ENCODE measurements around the gene SMPDL3B.

Gene SMPDL3B

GRCh38 chr1:27906759-27907158 lies 28.0 kb upstream of the SMPDL3B start:
- H3K4me3 ChIP-seq (ENCODE audit: insufficient read depth, low read depth, low read length) = no peak overlapping the region
- no peaks in the 10 kb centered on the region for H3K27me3 ChIP-seq (ENCODE audit: control insufficient read depth, insufficient read depth, low read length, poor library complexity, severe bottlenecking)
- no peaks in the 10 kb centered on the region for H3K9me3 ChIP-seq (ENCODE audit: control insufficient read depth, low read length)
- no peaks in the 10 kb centered on the region for H3K4me1 ChIP-seq (ENCODE audit: control insufficient read depth, insufficient read depth, low read length)
- 95 to 100% methylated on average over 2 of the region's 2 CpGs for WGBS, 2 experiments
- H3K36me3 ChIP-seq (ENCODE audit: control insufficient read depth, insufficient read depth, low read length) = peaks cover 62% of the 10 kb centered on the region
- no peak overlapping the region for H3K27ac ChIP-seq (ENCODE audit: insufficient read depth, low read depth, low read length, poor library complexity, severe bottlenecking)

GRCh38 chr1:27912429-27912828 lies 22.4 kb upstream of the SMPDL3B start:
- Histone ChIP-seq H3K36me3 (ENCODE audit: control insufficient read depth, insufficient read depth, low read length) (peaks cover 31% of the 10 kb centered on the region), H3K4me3 (ENCODE audit: insufficient read depth, low read depth, low read length) (no peak overlapping the region), H3K27ac (ENCODE audit: insufficient read depth, low read depth, low read length, poor library complexity, severe bottlenecking) (no peak overlapping the region), H3K4me1 (ENCODE audit: control insufficient read depth, insufficient read depth, low read length) (no peaks in the 10 kb centered on the region), H3K27me3 (ENCODE audit: control insufficient read depth, insufficient read depth, low read length, poor library complexity, severe bottlenecking) (peaks cover 16% of the 10 kb centered on the region), H3K9me3 (ENCODE audit: control insufficient read depth, low read length) (no peaks in the 10 kb centered on the region)
- 94 to 98% methylated on average over 1 of the region's 1 CpG for WGBS, 2 experiments

GRCh38 chr1:27915082-27915575 lies 19.7 kb upstream of the SMPDL3B start:
- H3K27me3 ChIP-seq (ENCODE audit: control insufficient read depth, insufficient read depth, low read length, poor library complexity, severe bottlenecking) = peaks cover 22% of the 10 kb centered on the region
- no peak overlapping the region for H3K4me3 ChIP-seq (ENCODE audit: insufficient read depth, low read depth, low read length)
- H3K9me3 ChIP-seq (ENCODE audit: control insufficient read depth, low read length) = no peaks in the 10 kb centered on the region
- WGBS, 2 experiments = 81 to 82% methylated on average over 7 of the region's 7 CpGs
- H3K27ac ChIP-seq (ENCODE audit: insufficient read depth, low read depth, low read length, poor library complexity, severe bottlenecking) = peak overlapping the region; percentile 30
- no peaks in the 10 kb centered on the region for H3K4me1 ChIP-seq (ENCODE audit: control insufficient read depth, insufficient read depth, low read length)
- H3K36me3 ChIP-seq (ENCODE audit: control insufficient read depth, insufficient read depth, low read length) = peaks cover 13% of the 10 kb centered on the region

GRCh38 chr1:27922272-27922671 lies 12.5 kb upstream of the SMPDL3B start:
- H3K4me3 ChIP-seq (ENCODE audit: insufficient read depth, low read depth, low read length) = no peak overlapping the region
- no peaks in the 10 kb centered on the region for H3K9me3 ChIP-seq (ENCODE audit: control insufficient read depth, low read length)
- no peaks in the 10 kb centered on the region for H3K4me1 ChIP-seq (ENCODE audit: control insufficient read depth, insufficient read depth, low read length)
- 82 to 100% methylated on average over 1 to 3 of the region's 3 CpGs for WGBS, 2 experiments
- H3K36me3 ChIP-seq (ENCODE audit: control insufficient read depth, insufficient read depth, low read length) = no peaks in the 10 kb centered on the region
- peaks cover 8% of the 10 kb centered on the region for H3K27me3 ChIP-seq (ENCODE audit: control insufficient read depth, insufficient read depth, low read length, poor library complexity, severe bottlenecking)
- H3K27ac ChIP-seq (ENCODE audit: insufficient read depth, low read depth, low read length, poor library complexity, severe bottlenecking) = no peak overlapping the region

GRCh38 chr1:27928216-27928954 lies 6.4 kb upstream of the SMPDL3B start:
- no peaks in the 10 kb centered on the region for H3K4me1 ChIP-seq (ENCODE audit: control insufficient read depth, insufficient read depth, low read length)
- H3K27me3 ChIP-seq (ENCODE audit: control insufficient read depth, insufficient read depth, low read length, poor library complexity, severe bottlenecking) = no peaks in the 10 kb centered on the region
- no peaks in the 10 kb centered on the region for H3K9me3 ChIP-seq (ENCODE audit: control insufficient read depth, low read length)
- no peak overlapping the region for H3K27ac ChIP-seq (ENCODE audit: insufficient read depth, low read depth, low read length, poor library complexity, severe bottlenecking)
- H3K36me3 ChIP-seq (ENCODE audit: control insufficient read depth, insufficient read depth, low read length) = no peaks in the 10 kb centered on the region
- 87 to 88% methylated on average over 3 of the region's 5 CpGs for WGBS, 2 experiments
- no peak overlapping the region for H3K4me3 ChIP-seq (ENCODE audit: insufficient read depth, low read depth, low read length)

GRCh38 chr1:27931184-27931583 lies 3.6 kb upstream of the SMPDL3B start:
- no peaks in the 10 kb centered on the region for H3K4me1 ChIP-seq (ENCODE audit: control insufficient read depth, insufficient read depth, low read length)
- H3K4me3 ChIP-seq (ENCODE audit: insufficient read depth, low read depth, low read length) = no peak overlapping the region
- H3K9me3 ChIP-seq (ENCODE audit: control insufficient read depth, low read length) = no peaks in the 10 kb centered on the region
- peaks cover 11% of the 10 kb centered on the region for H3K27me3 ChIP-seq (ENCODE audit: control insufficient read depth, insufficient read depth, low read length, poor library complexity, severe bottlenecking)
- H3K27ac ChIP-seq (ENCODE audit: insufficient read depth, low read depth, low read length, poor library complexity, severe bottlenecking) = no peak overlapping the region
- no peaks in the 10 kb centered on the region for H3K36me3 ChIP-seq (ENCODE audit: control insufficient read depth, insufficient read depth, low read length)
- 91 to 96% methylated on average over 6 of the region's 6 CpGs for WGBS, 2 experiments

GRCh38 chr1:27931759-27932158 lies 3.0 kb upstream of the SMPDL3B start:
- Histone ChIP-seq H3K4me3 (ENCODE audit: insufficient read depth, low read depth, low read length) (no peak overlapping the region), H3K9me3 (ENCODE audit: control insufficient read depth, low read length) (no peaks in the 10 kb centered on the region), H3K27ac (ENCODE audit: insufficient read depth, low read depth, low read length, poor library complexity, severe bottlenecking) (no peak overlapping the region), H3K4me1 (ENCODE audit: control insufficient read depth, insufficient read depth, low read length) (no peaks in the 10 kb centered on the region), H3K36me3 (ENCODE audit: control insufficient read depth, insufficient read depth, low read length) (no peaks in the 10 kb centered on the region), H3K27me3 (ENCODE audit: control insufficient read depth, insufficient read depth, low read length, poor library complexity, severe bottlenecking) (peaks cover 11% of the 10 kb centered on the region)
- WGBS, 2 experiments = 91 to 95% methylated on average over 4 of the region's 4 CpGs

GRCh38 chr1:27935721-27936120 lies 921 bp downstream of the SMPDL3B start:
- no peak overlapping the region for H3K27ac ChIP-seq (ENCODE audit: insufficient read depth, low read depth, low read length, poor library complexity, severe bottlenecking)

GRCh38 chr1:27936370-27936769 lies 1.6 kb downstream of the SMPDL3B start:
- Histone ChIP-seq H3K4me3 (ENCODE audit: insufficient read depth, low read depth, low read length) (no peak overlapping the region), H3K4me1 (ENCODE audit: control insufficient read depth, insufficient read depth, low read length) (peaks cover 7% of the 10 kb centered on the region), H3K9me3 (ENCODE audit: control insufficient read depth, low read length) (no peaks in the 10 kb centered on the region), H3K27me3 (ENCODE audit: control insufficient read depth, insufficient read depth, low read length, poor library complexity, severe bottlenecking) (peaks cover 11% of the 10 kb centered on the region), H3K36me3 (ENCODE audit: control insufficient read depth, insufficient read depth, low read length) (no peaks in the 10 kb centered on the region), H3K27ac (ENCODE audit: insufficient read depth, low read depth, low read length, poor library complexity, severe bottlenecking) (no peak overlapping the region)
- 88 to 89% methylated on average over 4 to 5 of the region's 5 CpGs for WGBS, 2 experiments

More at GRCh38 chr1:27935721-27936120, 921 bp downstream of the SMPDL3B start:
- 80 to 82% methylated on average over 8 of the region's 8 CpGs for WGBS, 2 experiments
- Histone ChIP-seq H3K36me3 (ENCODE audit: control insufficient read depth, insufficient read depth, low read length) (no peaks in the 10 kb centered on the region), H3K9me3 (ENCODE audit: control insufficient read depth, low read length) (no peaks in the 10 kb centered on the region), H3K4me3 (ENCODE audit: insufficient read depth, low read depth, low read length) (no peak overlapping the region), H3K27me3 (ENCODE audit: control insufficient read depth, insufficient read depth, low read length, poor library complexity, severe bottlenecking) (peaks cover 11% of the 10 kb centered on the region), H3K4me1 (ENCODE audit: control insufficient read depth, insufficient read depth, low read length) (peaks cover 7% of the 10 kb centered on the region)

- Histone ChIP-seq H3K27me3 (ENCODE audit: control insufficient read depth, insufficient read depth, low read length, poor library complexity, severe bottlenecking) (peaks cover 11% of the 10 kb centered on the region), H3K9me3 (ENCODE audit: control insufficient read depth, low read length) (no peaks in the 10 kb centered on the region)
- 16 to 17% methylated on average over 1 of the region's 1 CpG for WGBS, 2 experiments
Observed at GRCh38 chr1:27937524-27937836, 2.7 kb downstream of the SMPDL3B start.

More at GRCh38 chr1:27937524-27937836, 2.7 kb downstream of the SMPDL3B start:
- H3K36me3 ChIP-seq (ENCODE audit: control insufficient read depth, insufficient read depth, low read length) = no peaks in the 10 kb centered on the region
- no peak overlapping the region for H3K4me3 ChIP-seq (ENCODE audit: insufficient read depth, low read depth, low read length)
- H3K27ac ChIP-seq (ENCODE audit: insufficient read depth, low read depth, low read length, poor library complexity, severe bottlenecking) = no peak overlapping the region
- H3K4me1 ChIP-seq (ENCODE audit: control insufficient read depth, insufficient read depth, low read length) = peaks cover 7% of the 10 kb centered on the region

All from ectodermal cell (in vitro differentiated cells).